ENCODE results near the gene COMP.

DNA sequence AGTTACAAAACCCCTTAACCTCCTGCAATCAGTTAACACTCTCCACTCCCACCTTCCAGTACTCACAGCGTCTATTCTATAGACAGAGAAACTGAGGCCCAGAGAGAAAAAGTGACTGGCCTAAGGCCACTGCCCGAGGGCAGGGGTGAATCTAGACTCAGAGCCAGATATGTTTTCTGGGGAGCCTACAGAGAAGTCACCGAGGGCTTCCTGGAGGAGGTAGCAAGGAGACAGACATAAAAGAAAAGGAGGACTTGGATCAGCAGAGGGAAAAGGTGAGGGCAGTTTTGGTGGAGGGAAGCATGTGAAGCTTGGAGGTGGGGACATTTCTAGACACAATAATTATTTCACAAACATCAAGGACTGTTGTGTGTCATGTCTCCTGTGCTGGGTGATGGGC lies 1.6 kb upstream of the COMP start:
- TF ChIP-seq, protein P1, sequence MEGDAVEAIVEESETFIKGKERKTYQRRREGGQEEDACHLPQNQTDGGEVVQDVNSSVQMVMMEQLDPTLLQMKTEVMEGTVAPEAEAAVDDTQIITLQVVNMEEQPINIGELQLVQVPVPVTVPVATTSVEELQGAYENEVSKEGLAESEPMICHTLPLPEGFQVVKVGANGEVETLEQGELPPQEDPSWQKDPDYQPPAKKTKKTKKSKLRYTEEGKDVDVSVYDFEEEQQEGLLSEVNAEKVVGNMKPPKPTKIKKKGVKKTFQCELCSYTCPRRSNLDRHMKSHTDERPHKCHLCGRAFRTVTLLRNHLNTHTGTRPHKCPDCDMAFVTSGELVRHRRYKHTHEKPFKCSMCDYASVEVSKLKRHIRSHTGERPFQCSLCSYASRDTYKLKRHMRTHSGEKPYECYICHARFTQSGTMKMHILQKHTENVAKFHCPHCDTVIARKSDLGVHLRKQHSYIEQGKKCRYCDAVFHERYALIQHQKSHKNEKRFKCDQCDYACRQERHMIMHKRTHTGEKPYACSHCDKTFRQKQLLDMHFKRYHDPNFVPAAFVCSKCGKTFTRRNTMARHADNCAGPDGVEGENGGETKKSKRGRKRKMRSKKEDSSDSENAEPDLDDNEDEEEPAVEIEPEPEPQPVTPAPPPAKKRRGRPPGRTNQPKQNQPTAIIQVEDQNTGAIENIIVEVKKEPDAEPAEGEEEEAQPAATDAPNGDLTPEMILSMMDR (conservative IDR thresholded peaks at IDR 0.05; ENCODE audit: low read length): no peak
- TF ChIP-seq EZH2phosphoT487 (IDR thresholded peaks at IDR 0.05; ENCODE audit: borderline replicate concordance): no peak
